GM23338 (cell line): ENCODE measurements around the gene TIMM22. TPM values are rescaled to one million over a fixed set of nuclear protein-coding genes. Genes with fewer than 3 reads are reported as not detected.

Experiments
- ATAC-seq: fragments of 200-7000 bp; cut with Tn5 transposase; 3 replicates; pipeline ENCODE4 v1.9.1; 2020
- DNase-seq: peaks from one replicate; pipeline ENCODE4 v3.0.0-alpha.2; 2015; ENCODE audit warnings: low spot score
- H2AFZ ChIP-seq: fragments of 200-600 bp; sonication (generic); 2 replicates; pipeline ENCODE4 v1.8.0; 2016; ENCODE audit warnings: antibody characterized with exemption, mild to moderate bottlenecking, moderate library complexity
- H3F3A ChIP-seq: fragments of 200-600 bp; sonication (generic); replicated peaks from 2 replicates; pipeline ENCODE4 v1.8.0; 2017; ENCODE audit warnings: antibody characterized with exemption, mixed run types, low read depth
- H3K27ac ChIP-seq: fragments of 200-600 bp; sonication (generic); 2 replicates; pipeline ENCODE4 v1.6.1; 2016; ENCODE audit warnings: low read depth
- H3K27me3 ChIP-seq: fragments of 200-600 bp; sonication (generic); 2 replicates; pipeline ENCODE4 v1.8.0; 2016; ENCODE audit warnings: mild to moderate bottlenecking, mixed run types, moderate library complexity; ENCODE audit not compliant: insufficient read depth
- H3K36me3 ChIP-seq: fragments of 200-600 bp; sonication (generic); 2 replicates; pipeline ENCODE4 v1.8.0; 2016; ENCODE audit warnings: mild to moderate bottlenecking; ENCODE audit not compliant: insufficient read depth
- H3K4me1 ChIP-seq: fragments of 200-600 bp; sonication (generic); 2 replicates; pipeline ENCODE4 v1.8.0; 2016; ENCODE audit warnings: mild to moderate bottlenecking, moderate library complexity; ENCODE audit not compliant: insufficient read depth
- H3K4me2 ChIP-seq: fragments of 200-600 bp; sonication (generic); 2 replicates; pipeline ENCODE4 v1.7.1; 2017; ENCODE audit warnings: mixed run types
- H3K4me3 ChIP-seq: fragments of 200-600 bp; sonication (generic); 2 replicates; pipeline ENCODE4 v1.6.1; 2016; ENCODE audit warnings: mixed run types
- H3K79me2 ChIP-seq: fragments of 200-600 bp; sonication (generic); replicated peaks from 2 replicates; pipeline ENCODE4 v1.8.0; 2017; ENCODE audit warnings: mild to moderate bottlenecking; ENCODE audit not compliant: insufficient read depth
- H3K9me2 ChIP-seq: fragments of 200-600 bp; sonication (generic); 2 replicates; pipeline ENCODE4 v1.8.0; 2017; ENCODE audit not compliant: insufficient read depth
- H4K20me1 ChIP-seq: fragments of 200-600 bp; sonication (generic); replicated peaks from 2 replicates; pipeline ENCODE4 v1.8.0; 2017; ENCODE audit warnings: mild to moderate bottlenecking; ENCODE audit not compliant: insufficient read depth
- H3K27ac Mint-ChIP-seq: 2 replicates; pipeline ENCODE4 v1.8.0; 2020; ENCODE audit warnings: inconsistent platforms, mild to moderate bottlenecking, moderate library complexity, mixed read lengths
- H3K27me3 Mint-ChIP-seq: 3 replicates; pipeline ENCODE4 v1.8.0; 2022; ENCODE audit warnings: low read depth, mild to moderate bottlenecking, moderate library complexity, mixed read lengths, inconsistent platforms; ENCODE audit not compliant: insufficient read depth, poor library complexity
- H3K36me3 Mint-ChIP-seq: 3 replicates; pipeline ENCODE4 v1.8.0; 2021; ENCODE audit warnings: low read depth, mild to moderate bottlenecking, inconsistent platforms, moderate library complexity, mixed read lengths
- H3K4me1 Mint-ChIP-seq: 3 replicates; pipeline ENCODE4 v1.8.0; 2020; ENCODE audit warnings: mild to moderate bottlenecking, inconsistent platforms, mixed read lengths
- H3K4me3 Mint-ChIP-seq: 3 replicates; pipeline ENCODE4 v1.8.0; 2021; ENCODE audit warnings: moderate library complexity, mild to moderate bottlenecking, inconsistent platforms, mixed read lengths
- H3K9me3 Mint-ChIP-seq: 3 replicates; pipeline ENCODE4 v1.8.0; 2020; ENCODE audit warnings: moderate library complexity, mild to moderate bottlenecking, inconsistent platforms, mixed read lengths
- EZH2 ChIP-seq: fragments of 200-600 bp; sonication (generic); IDR thresholded peaks from one replicate; pipeline ENCODE4 v1.8.0; 2017; ENCODE audit warnings: antibody characterized with exemption, mild to moderate bottlenecking, low read depth; ENCODE audit not compliant: unreplicated experiment
- JUNB ChIP-seq: IDR thresholded peaks from one replicate; pipeline ENCODE4 v1.6.1; 2016; ENCODE audit warnings: antibody characterized with exemption; ENCODE audit not compliant: unreplicated experiment
- STAT1 ChIP-seq: IDR thresholded peaks from one replicate; pipeline ENCODE4 v1.6.1; 2016; ENCODE audit warnings: antibody characterized with exemption; ENCODE audit not compliant: unreplicated experiment
- ZNF114 ChIP-seq: fragments of 250-450 bp; sonication (Bioruptor Pico); IDR thresholded peaks from 2 replicates; pipeline ENCODE4 v1.5.0; 2020; ENCODE audit warnings: mild to moderate bottlenecking, moderate library complexity
- ZNF331 ChIP-seq: fragments of 250-450 bp; sonication (Bioruptor Pico); IDR thresholded peaks from 2 replicates; pipeline ENCODE4 v1.5.0; 2020; ENCODE audit warnings: low read depth, mild to moderate bottlenecking, moderate library complexity
- polyA plus RNA-seq: library from polyadenylated mRNA; unstranded; fragments of >200 nt; fragmentation: Nextera tagmentation; extraction: Ambion mirVana; gene quantifications from 2 replicates; pipeline ENCODE4 v1.2.1, GENCODE V29; 2016
- total RNA-seq: library from RNA; depleted of rRNA; stranded (reverse); fragments of >200 nt; shearing (Covaris generic); gene quantifications from 2 replicates; pipeline ENCODE4 v1.2.3, GENCODE V29; 2014
- TF ChIP-seq, protein P1 (sequence below): fragments of 250-450 bp; sonication (Bioruptor Pico); IDR thresholded peaks from 2 replicates; pipeline ENCODE4 v1.5.0; 2020; ENCODE audit warnings: mild to moderate bottlenecking, moderate library complexity

The TIMM22 gene
- total and polyA plus RNA-seq, 2 experiments from 2014 or later = 21.9 to 24.4 TPM

- Mint-ChIP-seq H3K27me3 (peaks cover 9% of the 10 kb centered on the region), H3K4me3 (no peak overlapping the region), H3K27ac (no peak overlapping the region), H3K36me3 (no peaks in the 10 kb centered on the region; the same call in 2 of the 3 replicates), H3K4me1 (no peaks in the 10 kb centered on the region), H3K9me3 (peaks cover 8% of the 10 kb centered on the region; the same call in 2 of the 3 replicates)
- TF ChIP-seq, protein P1, sequence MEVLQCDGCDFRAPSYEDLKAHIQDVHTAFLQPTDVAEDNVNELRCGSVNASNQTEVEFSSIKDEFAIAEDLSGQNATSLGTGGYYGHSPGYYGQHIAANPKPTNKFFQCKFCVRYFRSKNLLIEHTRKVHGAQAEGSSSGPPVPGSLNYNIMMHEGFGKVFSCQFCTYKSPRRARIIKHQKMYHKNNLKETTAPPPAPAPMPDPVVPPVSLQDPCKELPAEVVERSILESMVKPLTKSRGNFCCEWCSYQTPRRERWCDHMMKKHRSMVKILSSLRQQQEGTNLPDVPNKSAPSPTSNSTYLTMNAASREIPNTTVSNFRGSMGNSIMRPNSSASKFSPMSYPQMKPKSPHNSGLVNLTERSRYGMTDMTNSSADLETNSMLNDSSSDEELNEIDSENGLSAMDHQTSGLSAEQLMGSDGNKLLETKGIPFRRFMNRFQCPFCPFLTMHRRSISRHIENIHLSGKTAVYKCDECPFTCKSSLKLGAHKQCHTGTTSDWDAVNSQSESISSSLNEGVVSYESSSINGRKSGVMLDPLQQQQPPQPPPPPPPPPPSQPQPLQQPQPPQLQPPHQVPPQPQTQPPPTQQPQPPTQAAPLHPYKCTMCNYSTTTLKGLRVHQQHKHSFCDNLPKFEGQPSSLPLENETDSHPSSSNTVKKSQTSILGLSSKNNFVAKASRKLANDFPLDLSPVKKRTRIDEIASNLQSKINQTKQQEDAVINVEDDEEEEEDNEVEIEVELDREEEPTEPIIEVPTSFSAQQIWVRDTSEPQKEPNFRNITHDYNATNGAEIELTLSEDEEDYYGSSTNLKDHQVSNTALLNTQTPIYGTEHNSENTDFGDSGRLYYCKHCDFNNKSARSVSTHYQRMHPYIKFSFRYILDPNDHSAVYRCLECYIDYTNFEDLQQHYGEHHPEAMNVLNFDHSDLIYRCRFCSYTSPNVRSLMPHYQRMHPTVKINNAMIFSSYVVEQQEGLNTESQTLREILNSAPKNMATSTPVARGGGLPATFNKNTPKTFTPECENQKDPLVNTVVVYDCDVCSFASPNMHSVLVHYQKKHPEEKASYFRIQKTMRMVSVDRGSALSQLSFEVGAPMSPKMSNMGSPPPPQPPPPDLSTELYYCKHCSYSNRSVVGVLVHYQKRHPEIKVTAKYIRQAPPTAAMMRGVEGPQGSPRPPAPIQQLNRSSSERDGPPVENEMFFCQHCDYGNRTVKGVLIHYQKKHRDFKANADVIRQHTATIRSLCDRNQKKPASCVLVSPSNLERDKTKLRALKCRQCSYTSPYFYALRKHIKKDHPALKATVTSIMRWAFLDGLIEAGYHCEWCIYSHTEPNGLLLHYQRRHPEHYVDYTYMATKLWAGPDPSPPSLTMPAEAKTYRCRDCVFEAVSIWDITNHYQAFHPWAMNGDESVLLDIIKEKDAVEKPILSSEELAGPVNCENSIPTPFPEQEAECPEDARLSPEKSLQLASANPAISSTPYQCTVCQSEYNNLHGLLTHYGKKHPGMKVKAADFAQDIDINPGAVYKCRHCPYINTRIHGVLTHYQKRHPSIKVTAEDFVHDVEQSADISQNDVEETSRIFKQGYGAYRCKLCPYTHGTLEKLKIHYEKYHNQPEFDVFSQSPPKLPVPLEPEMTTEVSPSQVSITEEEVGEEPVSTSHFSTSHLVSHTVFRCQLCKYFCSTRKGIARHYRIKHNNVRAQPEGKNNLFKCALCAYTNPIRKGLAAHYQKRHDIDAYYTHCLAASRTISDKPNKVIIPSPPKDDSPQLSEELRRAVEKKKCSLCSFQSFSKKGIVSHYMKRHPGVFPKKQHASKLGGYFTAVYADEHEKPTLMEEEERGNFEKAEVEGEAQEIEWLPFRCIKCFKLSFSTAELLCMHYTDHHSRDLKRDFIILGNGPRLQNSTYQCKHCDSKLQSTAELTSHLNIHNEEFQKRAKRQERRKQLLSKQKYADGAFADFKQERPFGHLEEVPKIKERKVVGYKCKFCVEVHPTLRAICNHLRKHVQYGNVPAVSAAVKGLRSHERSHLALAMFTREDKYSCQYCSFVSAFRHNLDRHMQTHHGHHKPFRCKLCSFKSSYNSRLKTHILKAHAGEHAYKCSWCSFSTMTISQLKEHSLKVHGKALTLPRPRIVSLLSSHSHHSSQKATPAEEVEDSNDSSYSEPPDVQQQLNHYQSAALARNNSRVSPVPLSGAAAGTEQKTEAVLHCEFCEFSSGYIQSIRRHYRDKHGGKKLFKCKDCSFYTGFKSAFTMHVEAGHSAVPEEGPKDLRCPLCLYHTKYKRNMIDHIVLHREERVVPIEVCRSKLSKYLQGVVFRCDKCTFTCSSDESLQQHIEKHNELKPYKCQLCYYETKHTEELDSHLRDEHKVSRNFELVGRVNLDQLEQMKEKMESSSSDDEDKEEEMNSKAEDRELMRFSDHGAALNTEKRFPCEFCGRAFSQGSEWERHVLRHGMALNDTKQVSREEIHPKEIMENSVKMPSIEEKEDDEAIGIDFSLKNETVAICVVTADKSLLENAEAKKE (CRISPR knock-in tag) = no peak
- TF ChIP-seq ZNF331 (CRISPR knock-in tag) = no peak
- TF ChIP-seq ZNF114 (CRISPR knock-in tag) = no peak
- TF ChIP-seq JUNB = no peak
- no peak overlapping the region for H3K4me2 ChIP-seq
- no peaks in the 10 kb centered on the region for H3K27me3 ChIP-seq
- ATAC-seq (no peak), DNase-seq (no peak)
- no peaks in the 10 kb centered on the region for H3K79me2 ChIP-seq
- no peak overlapping the region for H3K4me3 ChIP-seq
- no peaks in the 10 kb centered on the region for H4K20me1 ChIP-seq
- no peaks in the 10 kb centered on the region for H3K36me3 ChIP-seq
- no peaks in the 10 kb centered on the region for H3K9me2 ChIP-seq
- H3K27ac ChIP-seq = no peak overlapping the region
- H2AFZ ChIP-seq = no peak overlapping the region
- no peaks in the 10 kb centered on the region for H3K4me1 ChIP-seq
- no peaks in the 10 kb centered on the region for H3F3A ChIP-seq
Observed at GRCh38 chr17:987931-988330, 9.0 kb upstream of the TIMM22 start.

- Histone ChIP-seq H3K4me1 (no peaks in the 10 kb centered on the region), H3K9me2 (no peaks in the 10 kb centered on the region), H4K20me1 (no peaks in the 10 kb centered on the region), H2AFZ (no peak overlapping the region), H3K79me2 (no peaks in the 10 kb centered on the region), H3F3A (no peaks in the 10 kb centered on the region), H3K4me3 (no peak overlapping the region), H3K27me3 (no peaks in the 10 kb centered on the region), H3K27ac (no peak overlapping the region), H3K4me2 (no peak overlapping the region), H3K36me3 (no peaks in the 10 kb centered on the region)
- Mint-ChIP-seq H3K27me3 (peaks cover 9% of the 10 kb centered on the region), H3K4me1 (no peaks in the 10 kb centered on the region), H3K9me3 (peaks cover 14% of the 10 kb centered on the region), H3K27ac (no peak overlapping the region), H3K36me3 (no peaks in the 10 kb centered on the region; the same call in 2 of the 3 replicates), H3K4me3 (no peak overlapping the region)
- no peak for DNase-seq
- no peak for ATAC-seq
- TF ChIP-seq EZH2 (no peak), STAT1 (no peak)
- TF ChIP-seq, protein P1 (CRISPR knock-in tag) = no peak
Observed at GRCh38 chr17:988561-988960, 8.4 kb upstream of the TIMM22 start.
